ENCODE data around the gene UBE2V1. TPM values are rescaled to one million over a fixed set of nuclear protein-coding genes. Genes with fewer than 3 reads are reported as not detected.

The UBE2V1 gene
- total and polyA plus RNA-seq, 10 of the 15 experiments (the other 5 are each of a cell fraction or from before 2014, with no cell fraction given): 51.8 to 219 (median 141) TPM

- Histone ChIP-seq H3K9ac (ENCODE audit: control insufficient read depth, insufficient read depth, low read length) (no peak overlapping the region), H3K9me3 (replicated peaks; ENCODE audit: control insufficient read depth, insufficient read depth, low read length) (no peaks in the 10 kb centered on the region), H3K27ac (ENCODE audit: control insufficient read depth, insufficient read depth) (no peak overlapping the region), H4K20me1 (ENCODE audit: control insufficient read depth, insufficient read depth) (peaks cover 6% of the 10 kb centered on the region), H3K4me3 (no peak overlapping the region), H3K36me3 (ENCODE audit: control insufficient read depth in 2 of 2, insufficient read depth in 2 of 2, low read length in 1 of 2) (peaks cover 5 to 19% of the 10 kb centered on the region in 2 experiments; a peak in 3 of 4 replicates), H3K4me2 (ENCODE audit: control insufficient read depth, insufficient read depth) (no peak overlapping the region), H3K79me2 (ENCODE audit: control insufficient read depth, insufficient read depth, low read length) (peaks cover 83% of the 10 kb centered on the region), H3K4me1 (ENCODE audit: control insufficient read depth, insufficient read depth, low read length) (peaks cover 3% of the 10 kb centered on the region), H3K27me3 (replicated peaks in 1 of 2; ENCODE audit: control insufficient read depth in 2 of 2, insufficient read depth in 2 of 2, low read length in 1 of 2) (no peaks in the 10 kb centered on the region), H2AFZ (ENCODE audit: control insufficient read depth, low read depth, low read length) (no peak overlapping the region)
- ChIA-PET RAD21 (ENCODE audit: unreplicated experiment) (interaction anchor here (0.7 to 1.3 kb wide), 4 partner anchors 9 to 52 kb away, joined by 3 read pairs; partner anchors contain the start of gene PEDS1), CTCF (interaction anchor here (1.0 to 8.1 kb wide), 7 partner anchors 8 to 46 kb away, joined by 3 to 57 read pairs (median 6); no protein-coding TSS in a partner anchor), POLR2A (interaction anchor here (0.5 to 1.2 kb wide), 3 partner anchors 8 to 158 kb away, joined by 3 to 7 read pairs (median 4); no protein-coding TSS in a partner anchor), SMC1A (ENCODE audit: uncharacterized antibody, unreplicated experiment) (interaction anchor here (0.7 to 1.4 kb wide), 4 partner anchors 12 to 46 kb away, joined by 3 to 4 read pairs (median 3); partner anchors contain the start of gene UBE2V1)
- FAIRE-seq (no peak), DNase-seq (ENCODE audit: low read depth, low spot score) (no peak), ATAC-seq (no peak)
- 96% methylated on average over 2 of the region's 2 CpGs for WGBS (ENCODE audit: insufficient coverage, insufficient replicate concordance, low lambda C conversion rate, missing lambda C conversion rate)
- TF ChIP-seq MYB (IDR thresholded peaks at IDR 0.05; ENCODE audit: borderline replicate concordance, low read depth, low read length) (no peak), SUZ12 (IDR thresholded peaks at IDR 0.05; ENCODE audit: unreplicated experiment) (no peak), SUPT20H (IDR thresholded peaks at IDR 0.05; ENCODE audit: borderline replicate concordance, control insufficient read depth, low read depth, low read length) (no peak), TCF3 (IDR thresholded peaks at IDR 0.05; ENCODE audit: borderline replicate concordance, insufficient read depth, low read depth, low read length) (no peak), IKZF2 (IDR thresholded peaks at IDR 0.05) (no peak), ZBTB33 (IDR thresholded peaks at IDR 0.05) (no peak)
- BruUV-seq (replicated peaks): no TSS peak
- intact Hi-C loops (cut with micrococcal nuclease; ENCODE audit: unreplicated experiment): no loop called here
- in situ Hi-C loops (cut with MboI): no loop called here
Observed at GRCh38 chr20:50101281-50101680, 11.7 kb downstream of the UBE2V1 start.

Measured in GM12878 (cell line).